ENCODE results near the gene GRWD1.

The GRWD1 gene

GRCh38 chr19:48502350-48503018 is 56.7 kb downstream of the GRWD1 start:
- Histone ChIP-seq H3K4me1 (ENCODE audit: insufficient read depth, poor library complexity, severe bottlenecking) (no peaks in the 10 kb centered on the region), H3K4me3 (ENCODE audit: severe bottlenecking) (peak overlapping the region; percentile 11), H3K27ac (ENCODE audit: poor library complexity, severe bottlenecking) (peak overlapping the region; percentile 10), H3K9me3 (ENCODE audit: severe bottlenecking) (no peaks in the 10 kb centered on the region), H3K36me3 (ENCODE audit: low read depth) (no peaks in the 10 kb centered on the region), H3K27me3 (ENCODE audit: insufficient read depth, poor library complexity, severe bottlenecking) (no peaks in the 10 kb centered on the region)
- no peak for DNase-seq (ENCODE audit: low spot score)
- no peak for ATAC-seq (ENCODE audit: low read depth)
- TF ChIP-seq, protein P1, sequence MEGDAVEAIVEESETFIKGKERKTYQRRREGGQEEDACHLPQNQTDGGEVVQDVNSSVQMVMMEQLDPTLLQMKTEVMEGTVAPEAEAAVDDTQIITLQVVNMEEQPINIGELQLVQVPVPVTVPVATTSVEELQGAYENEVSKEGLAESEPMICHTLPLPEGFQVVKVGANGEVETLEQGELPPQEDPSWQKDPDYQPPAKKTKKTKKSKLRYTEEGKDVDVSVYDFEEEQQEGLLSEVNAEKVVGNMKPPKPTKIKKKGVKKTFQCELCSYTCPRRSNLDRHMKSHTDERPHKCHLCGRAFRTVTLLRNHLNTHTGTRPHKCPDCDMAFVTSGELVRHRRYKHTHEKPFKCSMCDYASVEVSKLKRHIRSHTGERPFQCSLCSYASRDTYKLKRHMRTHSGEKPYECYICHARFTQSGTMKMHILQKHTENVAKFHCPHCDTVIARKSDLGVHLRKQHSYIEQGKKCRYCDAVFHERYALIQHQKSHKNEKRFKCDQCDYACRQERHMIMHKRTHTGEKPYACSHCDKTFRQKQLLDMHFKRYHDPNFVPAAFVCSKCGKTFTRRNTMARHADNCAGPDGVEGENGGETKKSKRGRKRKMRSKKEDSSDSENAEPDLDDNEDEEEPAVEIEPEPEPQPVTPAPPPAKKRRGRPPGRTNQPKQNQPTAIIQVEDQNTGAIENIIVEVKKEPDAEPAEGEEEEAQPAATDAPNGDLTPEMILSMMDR (IDR thresholded peaks at IDR 0.05; ENCODE audit: poor library complexity, severe bottlenecking): no peak

DNA sequence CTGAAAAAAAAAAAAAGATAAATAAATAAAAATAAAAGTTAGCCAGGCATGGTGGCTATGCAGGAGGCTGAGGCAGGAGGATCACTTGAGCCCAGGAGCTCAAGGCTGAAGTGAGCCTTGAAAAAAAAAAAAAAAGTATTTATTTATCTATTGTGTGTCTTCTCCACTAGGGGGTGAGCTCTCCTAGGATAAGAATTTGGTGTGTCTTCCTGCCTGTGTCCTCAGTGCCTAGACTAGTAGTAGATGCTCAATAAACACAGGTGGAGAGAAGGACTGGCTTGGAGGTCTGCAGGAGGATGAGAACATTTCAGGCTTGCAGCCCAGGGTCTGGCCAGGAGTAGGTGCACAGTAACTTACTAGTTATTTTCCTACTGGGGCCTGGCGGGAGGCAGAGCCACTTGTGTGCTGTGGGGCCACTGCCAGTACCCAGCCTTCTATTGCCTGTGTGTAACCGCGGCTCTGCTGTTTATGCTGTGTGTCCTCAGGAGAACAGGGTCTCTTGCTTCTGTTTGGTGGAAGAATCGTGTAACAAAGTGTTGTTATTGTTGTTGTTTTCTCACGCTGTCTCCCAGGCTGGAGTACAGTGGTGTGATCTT is 60.5 kb downstream of the GRWD1 start:
- Histone ChIP-seq H3K4me1 (ENCODE audit: insufficient read depth, poor library complexity, severe bottlenecking) (no peaks in the 10 kb centered on the region), H3K27me3 (ENCODE audit: insufficient read depth, poor library complexity, severe bottlenecking) (no peaks in the 10 kb centered on the region), H3K9me3 (ENCODE audit: severe bottlenecking) (no peaks in the 10 kb centered on the region), H3K36me3 (ENCODE audit: low read depth) (no peaks in the 10 kb centered on the region), H3K27ac (ENCODE audit: poor library complexity, severe bottlenecking) (no peak overlapping the region), H3K4me3 (ENCODE audit: severe bottlenecking) (no peak overlapping the region)
- DNase-seq (ENCODE audit: low spot score) (no peak), ATAC-seq (ENCODE audit: low read depth) (no peak)
- TF ChIP-seq, protein P1 (IDR thresholded peaks at IDR 0.05; ENCODE audit: poor library complexity, severe bottlenecking): peak; percentile 79
